PC-9 (cell line): ENCODE results near the gene ZMIZ1. TPM values are rescaled to one million over a fixed set of nuclear protein-coding genes. Genes with fewer than 3 reads are reported as not detected.

Experiments used
- BruUV-seq: library from RNA; stranded (reverse); fragments of 400-500 nt; replicated peaks from 2 replicates; lab custom pipeline; 2021; lab: Mats Ljungman, UMichigan
- CTCF ChIA-PET: fragments of 300-600 bp; sonication (Branson Sonifier 250); formaldehyde crosslinking; loops from one replicate; lab custom pipeline; 2022; ENCODE audit warnings: antibody characterized with exemption; lab: Charles Lee
- POLR2A ChIA-PET: fragments of 300-600 bp; sonication (Branson Sonifier 250); formaldehyde crosslinking; loops from one replicate; lab custom pipeline; 2022; ENCODE audit warnings: antibody characterized with exemption; ENCODE audit not compliant: unreplicated experiment; lab: Charles Lee
- DNase-seq, 2 experiments: peaks; one replicate each; pipeline versions ENCODE4 v3.0.0 to v3.0.0-alpha.2; 2015 to 2022; ENCODE audit warnings: mixed read lengths in 1 of 2
- H2AFZ ChIP-seq: fragments of 200-600 bp; sonication (generic); 2 replicates; pipeline ENCODE4 v1.8.1; 2017; ENCODE audit warnings: antibody characterized with exemption
- H3F3A ChIP-seq: fragments of 200-600 bp; sonication (generic); 2 replicates; pipeline ENCODE4 v1.8.1; 2017; ENCODE audit warnings: antibody characterized with exemption, mild to moderate bottlenecking, low read depth; ENCODE audit not compliant: insufficient read depth
- H3K27ac ChIP-seq: fragments of 200-600 bp; sonication (generic); 2 replicates; pipeline ENCODE4 v1.6.1; 2016; ENCODE audit warnings: mixed run types
- H3K27me3 ChIP-seq: fragments of 200-600 bp; sonication (generic); 2 replicates; pipeline ENCODE4 v1.6.1; 2016; ENCODE audit warnings: low read depth, mixed run types; ENCODE audit not compliant: insufficient read depth
- H3K36me3 ChIP-seq: fragments of 200-600 bp; sonication (generic); 2 replicates; pipeline ENCODE4 v1.6.1; 2016; ENCODE audit warnings: low read depth, mixed run types
- H3K4me1 ChIP-seq: fragments of 200-600 bp; sonication (generic); replicated peaks from 2 replicates; pipeline ENCODE4 v1.6.1; 2016; ENCODE audit warnings: mixed run types; ENCODE audit not compliant: insufficient read depth
- H3K4me2 ChIP-seq: fragments of 200-600 bp; sonication (generic); 2 replicates; pipeline ENCODE4 v1.6.1; 2017; ENCODE audit warnings: mixed run types
- H3K4me3 ChIP-seq: fragments of 200-600 bp; sonication (generic); 2 replicates; pipeline ENCODE4 v1.6.1; 2016; ENCODE audit warnings: mixed run types
- H3K79me2 ChIP-seq: fragments of 200-600 bp; sonication (generic); 2 replicates; pipeline ENCODE4 v1.6.1; 2017; ENCODE audit warnings: low read depth, mixed run types
- H3K9me2 ChIP-seq: fragments of 200-600 bp; sonication (generic); 2 replicates; pipeline ENCODE4 v1.8.1; 2017; ENCODE audit warnings: mild to moderate bottlenecking; ENCODE audit not compliant: insufficient read depth
- H3K9me3 ChIP-seq: fragments of 200-600 bp; sonication (generic); 2 replicates; pipeline ENCODE4 v1.8.1; 2016; ENCODE audit warnings: low read depth; ENCODE audit not compliant: insufficient read depth
- H4K20me1 ChIP-seq: fragments of 200-600 bp; sonication (generic); 2 replicates; pipeline ENCODE4 v1.8.1; 2017; ENCODE audit not compliant: insufficient read depth
- EZH2 ChIP-seq: fragments of 200-600 bp; sonication (generic); IDR thresholded peaks from 2 replicates; pipeline ENCODE4 v1.8.0; 2017; ENCODE audit warnings: antibody characterized with exemption, low read depth
- intact Hi-C: fragments of 100-400 bp; cut with micrococcal nuclease; formaldehyde crosslinking; loops from one replicate; pipeline ENCODE4 v1.10.0; 2022; ENCODE audit not compliant: unreplicated experiment
- total RNA-seq: library from RNA; stranded (reverse); gene quantifications from 2 replicates; pipeline ENCODE4 v1.2.3, GENCODE V29; 2021
- TF ChIP-seq, protein P1 (sequence below): fragments of 200-600 bp; sonication (generic); conservative IDR thresholded peaks from 2 replicates; pipeline ENCODE4 v1.6.1; 2017; ENCODE audit warnings: mixed run types, antibody characterized with exemption, mild to moderate bottlenecking, moderate library complexity

The ZMIZ1 gene
- total RNA-seq, 1 experiment from 2014 or later, result 47.6 TPM

DNA sequence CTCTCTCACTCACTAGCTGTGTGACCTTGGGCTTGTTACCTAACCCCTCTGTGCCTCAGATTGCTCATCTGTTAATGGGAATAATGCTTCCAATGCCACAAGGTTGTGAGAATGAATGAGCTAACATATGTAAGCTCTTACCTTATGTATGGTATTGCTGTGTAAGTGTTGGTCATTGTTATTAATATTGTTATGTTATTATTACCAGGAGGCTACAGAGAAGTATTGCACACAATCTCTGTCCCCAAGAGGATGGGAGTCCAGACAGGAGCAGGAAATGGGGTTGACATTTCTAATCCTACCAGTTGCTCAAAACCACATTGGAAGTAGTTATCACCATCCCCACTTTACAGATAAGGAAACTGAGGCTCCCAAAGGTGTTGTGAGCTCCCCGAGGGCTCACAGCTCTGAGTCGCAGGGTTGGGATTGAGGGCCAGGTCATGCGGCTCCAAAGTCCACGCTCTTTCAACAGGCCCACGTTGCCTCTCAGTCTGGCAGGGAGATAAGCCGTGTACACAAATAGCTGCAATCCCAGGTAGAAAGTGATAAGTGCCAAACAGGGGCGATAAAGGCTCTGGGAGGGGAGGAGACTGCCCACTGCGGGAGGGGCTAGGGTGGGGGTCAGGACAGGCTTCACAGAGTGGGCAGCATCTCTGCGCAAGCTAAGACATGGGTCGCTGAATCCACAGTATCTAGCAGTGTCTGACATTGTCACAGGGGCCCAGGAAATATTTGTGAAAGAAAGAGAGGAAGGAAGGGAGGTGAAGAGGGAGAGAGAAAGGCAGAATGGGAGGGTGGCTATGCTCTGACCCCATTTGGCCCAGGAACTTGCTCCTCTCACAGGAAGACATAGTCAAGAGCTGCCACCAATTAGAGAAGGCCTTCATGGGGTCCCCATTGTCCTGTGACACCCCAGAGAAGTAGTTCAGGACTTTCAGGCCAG lies 9.6 kb upstream of the ZMIZ1 start:
- Histone ChIP-seq H3K9me3 (no peaks in the 10 kb centered on the region), H2AFZ (no peak overlapping the region), H3K27ac (no peak overlapping the region), H3K4me3 (no peak overlapping the region), H3K79me2 (no peaks in the 10 kb centered on the region), H3K4me1 (no peaks in the 10 kb centered on the region), H3F3A (0 out of 2 replicates have a peak, but pooled peaks cover 4% of the 10 kb centered on the region), H4K20me1 (no peaks in the 10 kb centered on the region), H3K27me3 (no peaks in the 10 kb centered on the region), H3K36me3 (no peaks in the 10 kb centered on the region), H3K9me2 (no peaks in the 10 kb centered on the region), H3K4me2 (no peak overlapping the region)
- ChIA-PET CTCF (no interaction called here), POLR2A (no interaction called here)
- intact Hi-C loops, result no loop called here
- DNase-seq, result no peak
- no TSS peak for BruUV-seq
- TF ChIP-seq, protein P1, sequence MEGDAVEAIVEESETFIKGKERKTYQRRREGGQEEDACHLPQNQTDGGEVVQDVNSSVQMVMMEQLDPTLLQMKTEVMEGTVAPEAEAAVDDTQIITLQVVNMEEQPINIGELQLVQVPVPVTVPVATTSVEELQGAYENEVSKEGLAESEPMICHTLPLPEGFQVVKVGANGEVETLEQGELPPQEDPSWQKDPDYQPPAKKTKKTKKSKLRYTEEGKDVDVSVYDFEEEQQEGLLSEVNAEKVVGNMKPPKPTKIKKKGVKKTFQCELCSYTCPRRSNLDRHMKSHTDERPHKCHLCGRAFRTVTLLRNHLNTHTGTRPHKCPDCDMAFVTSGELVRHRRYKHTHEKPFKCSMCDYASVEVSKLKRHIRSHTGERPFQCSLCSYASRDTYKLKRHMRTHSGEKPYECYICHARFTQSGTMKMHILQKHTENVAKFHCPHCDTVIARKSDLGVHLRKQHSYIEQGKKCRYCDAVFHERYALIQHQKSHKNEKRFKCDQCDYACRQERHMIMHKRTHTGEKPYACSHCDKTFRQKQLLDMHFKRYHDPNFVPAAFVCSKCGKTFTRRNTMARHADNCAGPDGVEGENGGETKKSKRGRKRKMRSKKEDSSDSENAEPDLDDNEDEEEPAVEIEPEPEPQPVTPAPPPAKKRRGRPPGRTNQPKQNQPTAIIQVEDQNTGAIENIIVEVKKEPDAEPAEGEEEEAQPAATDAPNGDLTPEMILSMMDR, result no peak
- no peak for TF ChIP-seq EZH2

DNA sequence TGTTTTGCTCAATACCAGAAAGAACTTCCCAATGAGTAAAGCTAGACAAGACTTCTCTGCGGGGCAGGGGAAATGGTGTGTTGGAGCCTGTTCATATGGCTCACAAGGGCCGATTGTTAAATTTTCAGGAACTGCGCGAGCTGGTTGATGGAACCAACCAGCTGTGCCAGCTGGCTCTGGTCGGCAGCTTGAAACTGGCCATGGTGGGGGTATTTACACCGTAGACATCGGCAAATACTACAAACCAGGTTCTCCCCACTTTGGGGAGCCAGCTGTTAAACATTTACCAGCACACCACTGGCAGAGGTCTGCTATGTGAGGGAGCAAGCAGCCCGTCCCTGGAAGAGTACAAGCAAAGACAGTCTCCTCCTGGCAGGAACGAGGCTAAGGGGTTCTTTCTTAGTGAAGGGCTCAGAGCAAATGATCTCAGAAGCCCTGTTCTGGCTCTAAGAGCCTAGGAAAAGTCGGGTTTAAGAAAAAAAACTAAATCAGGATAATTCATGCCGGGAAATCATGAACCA lies 8.8 kb upstream of the ZMIZ1 start:
- Histone ChIP-seq H3K4me2 (no peak overlapping the region), H3K9me2 (no peaks in the 10 kb centered on the region), H3K27me3 (no peaks in the 10 kb centered on the region), H3K9me3 (no peaks in the 10 kb centered on the region), H4K20me1 (no peaks in the 10 kb centered on the region), H2AFZ (no peak overlapping the region), H3K79me2 (no peaks in the 10 kb centered on the region), H3K4me3 (no peak overlapping the region), H3F3A (0 out of 2 replicates have a peak, but pooled peaks cover 4% of the 10 kb centered on the region), H3K36me3 (no peaks in the 10 kb centered on the region), H3K4me1 (no peaks in the 10 kb centered on the region), H3K27ac (no peak overlapping the region)
- intact Hi-C loops, result loop anchor here (10.0 kb wide), 1 partner anchor 195 kb away; no protein-coding TSS in a partner anchor
- DNase-seq, result no peak
- ChIA-PET POLR2A (no interaction called here), CTCF (no interaction called here)
- no peak for TF ChIP-seq EZH2
- no TSS peak for BruUV-seq

DNA sequence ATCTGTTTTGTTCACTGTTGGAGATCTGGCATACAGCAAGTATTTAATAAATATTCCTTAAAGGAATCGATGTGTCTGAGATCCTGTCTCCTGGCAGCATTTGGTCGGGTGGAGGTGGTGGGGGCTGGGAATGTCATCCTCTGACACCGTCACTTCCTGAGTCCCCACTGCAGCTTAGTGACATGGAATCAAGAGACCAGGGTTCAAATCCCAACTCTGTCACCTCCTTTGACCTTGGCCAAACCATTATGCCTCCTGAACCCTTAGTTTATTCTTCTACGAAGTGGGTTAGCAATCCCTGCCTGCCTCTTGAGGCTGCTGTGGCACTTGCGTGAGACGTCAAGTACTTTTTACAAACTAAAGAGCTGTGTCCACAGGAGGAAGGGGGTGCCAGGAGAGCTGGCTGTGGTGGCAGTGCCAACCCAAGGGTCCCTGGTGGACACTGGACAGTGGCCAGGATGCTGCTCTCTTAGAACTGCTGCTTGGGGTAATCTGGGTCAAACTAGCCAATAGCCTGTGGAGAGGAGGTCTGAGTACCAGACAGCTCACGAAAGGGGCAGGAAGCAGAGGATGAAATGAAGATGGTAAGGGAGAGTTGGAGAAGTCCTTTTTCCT lies 8.0 kb upstream of the ZMIZ1 start:
- ChIA-PET POLR2A (no interaction called here), CTCF (no interaction called here)
- intact Hi-C loops, result loop anchor here (10.0 kb wide), 1 partner anchor 196 kb away; no protein-coding TSS in a partner anchor

More for the DNA sequence above, 8.0 kb upstream of the ZMIZ1 start:
- no peak overlapping the region for H2AFZ ChIP-seq
- H3K27me3 ChIP-seq, result no peaks in the 10 kb centered on the region
- no peaks in the 10 kb centered on the region for H3K79me2 ChIP-seq
- TF ChIP-seq, protein P1, result no peak
- H4K20me1 ChIP-seq, result no peaks in the 10 kb centered on the region
- no peaks in the 10 kb centered on the region for H3K9me2 ChIP-seq
- no peaks in the 10 kb centered on the region for H3K36me3 ChIP-seq
- no peak overlapping the region for H3K4me2 ChIP-seq
- BruUV-seq, result no TSS peak
- H3K9me3 ChIP-seq, result no peaks in the 10 kb centered on the region
- 0 out of 2 replicates have a peak, but pooled peaks cover 4% of the 10 kb centered on the region for H3F3A ChIP-seq
- no peak overlapping the region for H3K27ac ChIP-seq
- no peak overlapping the region for H3K4me3 ChIP-seq
- no peaks in the 10 kb centered on the region for H3K4me1 ChIP-seq
- DNase-seq, result no peak
